ENCODE data around the gene RFX3. TPM values are rescaled to one million over a fixed set of nuclear protein-coding genes. Genes with fewer than 3 reads are reported as not detected.

RFX3 gene
- total RNA-seq, 6 experiments from 2014 or later = 2.8 to 4.2 (median 3.5) TPM

DNA sequence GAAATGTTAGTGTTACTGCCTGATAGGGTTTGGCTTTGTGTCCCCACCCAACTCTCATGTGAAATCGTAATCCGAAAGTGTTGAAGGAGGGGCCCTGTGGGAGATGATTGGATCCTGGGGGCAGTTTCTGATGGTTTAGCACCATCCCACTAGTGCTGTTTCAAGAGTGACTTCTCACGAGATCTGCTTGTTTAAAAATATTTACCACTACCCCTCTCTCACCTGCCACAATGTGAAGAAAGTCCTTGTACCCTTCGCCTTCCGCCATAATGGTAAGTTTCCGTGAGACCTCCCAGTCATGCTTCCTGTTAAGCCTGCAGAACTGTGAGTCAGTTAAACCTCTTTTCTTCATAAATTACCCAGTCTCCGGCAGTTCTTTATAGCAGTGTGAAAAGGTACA is 2.6 kb upstream of the RFX3 start:
- Mint-ChIP-seq H3K36me3 (ENCODE audit: low read depth) (peaks cover 24% of the 10 kb centered on the region; the same call in 1 of the 2 replicates), H3K4me3 (no peak overlapping the region; the same call in 1 of the 2 replicates), H3K4me1 (ENCODE audit: low read depth) (peaks cover 34% of the 10 kb centered on the region), H3K27me3 (ENCODE audit: insufficient read depth) (peaks cover 4% of the 10 kb centered on the region), H3K9me3 (no peaks in the 10 kb centered on the region), H3K27ac (no peak overlapping the region)
- no peak for DNase-seq
- TF ChIP-seq, protein P1, sequence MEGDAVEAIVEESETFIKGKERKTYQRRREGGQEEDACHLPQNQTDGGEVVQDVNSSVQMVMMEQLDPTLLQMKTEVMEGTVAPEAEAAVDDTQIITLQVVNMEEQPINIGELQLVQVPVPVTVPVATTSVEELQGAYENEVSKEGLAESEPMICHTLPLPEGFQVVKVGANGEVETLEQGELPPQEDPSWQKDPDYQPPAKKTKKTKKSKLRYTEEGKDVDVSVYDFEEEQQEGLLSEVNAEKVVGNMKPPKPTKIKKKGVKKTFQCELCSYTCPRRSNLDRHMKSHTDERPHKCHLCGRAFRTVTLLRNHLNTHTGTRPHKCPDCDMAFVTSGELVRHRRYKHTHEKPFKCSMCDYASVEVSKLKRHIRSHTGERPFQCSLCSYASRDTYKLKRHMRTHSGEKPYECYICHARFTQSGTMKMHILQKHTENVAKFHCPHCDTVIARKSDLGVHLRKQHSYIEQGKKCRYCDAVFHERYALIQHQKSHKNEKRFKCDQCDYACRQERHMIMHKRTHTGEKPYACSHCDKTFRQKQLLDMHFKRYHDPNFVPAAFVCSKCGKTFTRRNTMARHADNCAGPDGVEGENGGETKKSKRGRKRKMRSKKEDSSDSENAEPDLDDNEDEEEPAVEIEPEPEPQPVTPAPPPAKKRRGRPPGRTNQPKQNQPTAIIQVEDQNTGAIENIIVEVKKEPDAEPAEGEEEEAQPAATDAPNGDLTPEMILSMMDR (IDR thresholded peaks at IDR 0.05) = no peak

DNA sequence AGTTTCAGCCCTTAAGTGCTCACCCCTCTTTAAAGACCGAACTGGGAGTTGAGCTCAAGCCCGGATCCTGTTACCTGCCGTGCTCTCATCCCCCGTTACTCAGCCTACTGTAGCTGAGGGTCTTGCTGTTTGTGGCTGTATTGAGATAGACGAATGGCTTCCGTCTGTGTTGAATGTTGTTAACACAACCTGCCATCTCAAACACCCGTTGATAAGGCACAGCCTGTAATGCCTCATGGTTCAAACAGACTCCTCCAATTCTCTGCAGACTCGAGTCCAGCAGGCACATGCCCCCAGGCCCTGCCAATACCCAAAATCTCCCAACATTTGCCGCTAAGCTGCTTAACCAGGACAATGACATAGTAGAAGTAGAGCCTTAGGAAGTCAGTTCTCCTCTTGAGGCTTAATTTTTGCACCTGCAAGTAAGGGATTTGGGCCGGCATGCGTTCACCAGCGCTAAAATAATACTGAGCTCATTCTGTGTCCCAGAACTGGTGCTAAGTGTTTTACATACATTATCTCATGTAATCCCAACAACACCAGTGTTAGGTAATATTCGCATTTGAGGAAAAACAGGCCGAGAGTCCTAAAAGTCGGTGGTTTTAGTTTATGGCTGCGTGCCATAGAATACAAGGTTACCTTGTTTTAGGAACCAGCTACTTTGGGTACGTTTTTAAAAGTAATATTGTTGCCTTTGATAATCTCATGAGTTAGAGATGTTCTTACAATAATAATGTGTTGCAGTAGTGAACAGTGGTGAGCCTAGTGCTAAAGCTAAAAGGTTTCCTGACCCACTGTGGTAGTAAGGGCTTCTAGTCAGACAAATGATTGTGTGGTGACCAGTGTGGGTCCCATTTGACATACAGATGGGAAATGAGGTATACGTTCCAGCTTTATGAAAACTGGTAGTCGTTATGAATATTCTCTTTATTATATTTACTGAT is 1.5 kb upstream of the RFX3 start:
- H3K27me3 Mint-ChIP-seq (ENCODE audit: insufficient read depth) = peaks cover 4% of the 10 kb centered on the region; the same call in 1 of the 2 replicates
- TF ChIP-seq, protein P1 (IDR thresholded peaks at IDR 0.05) = no peak
- peaks cover 42% of the 10 kb centered on the region for H3K4me1 Mint-ChIP-seq (ENCODE audit: low read depth)
- H3K27ac Mint-ChIP-seq = peak overlapping the region; percentile 100
- H3K9me3 Mint-ChIP-seq = no peaks in the 10 kb centered on the region
- peak overlapping the region; percentile 96 for H3K4me3 Mint-ChIP-seq
- peaks cover 24% of the 10 kb centered on the region; the same call in 1 of the 2 replicates for H3K36me3 Mint-ChIP-seq (ENCODE audit: low read depth)
- no peak for DNase-seq

- Mint-ChIP-seq H3K4me3 (peak overlapping the region; percentile 96), H3K27ac (peak overlapping the region; percentile 100), H3K9me3 (no peaks in the 10 kb centered on the region), H3K27me3 (ENCODE audit: insufficient read depth) (peaks cover 4% of the 10 kb centered on the region; the same call in 1 of the 2 replicates), H3K4me1 (ENCODE audit: low read depth) (peaks cover 47% of the 10 kb centered on the region), H3K36me3 (ENCODE audit: low read depth) (peaks cover 24% of the 10 kb centered on the region; the same call in 1 of the 2 replicates)
- peak; percentile 75 for DNase-seq
- TF ChIP-seq, protein P1 (IDR thresholded peaks at IDR 0.05) = no peak
These were observed 580 bp upstream of the RFX3 start for GRCh38 chr9:3526165-3526996.

DNA sequence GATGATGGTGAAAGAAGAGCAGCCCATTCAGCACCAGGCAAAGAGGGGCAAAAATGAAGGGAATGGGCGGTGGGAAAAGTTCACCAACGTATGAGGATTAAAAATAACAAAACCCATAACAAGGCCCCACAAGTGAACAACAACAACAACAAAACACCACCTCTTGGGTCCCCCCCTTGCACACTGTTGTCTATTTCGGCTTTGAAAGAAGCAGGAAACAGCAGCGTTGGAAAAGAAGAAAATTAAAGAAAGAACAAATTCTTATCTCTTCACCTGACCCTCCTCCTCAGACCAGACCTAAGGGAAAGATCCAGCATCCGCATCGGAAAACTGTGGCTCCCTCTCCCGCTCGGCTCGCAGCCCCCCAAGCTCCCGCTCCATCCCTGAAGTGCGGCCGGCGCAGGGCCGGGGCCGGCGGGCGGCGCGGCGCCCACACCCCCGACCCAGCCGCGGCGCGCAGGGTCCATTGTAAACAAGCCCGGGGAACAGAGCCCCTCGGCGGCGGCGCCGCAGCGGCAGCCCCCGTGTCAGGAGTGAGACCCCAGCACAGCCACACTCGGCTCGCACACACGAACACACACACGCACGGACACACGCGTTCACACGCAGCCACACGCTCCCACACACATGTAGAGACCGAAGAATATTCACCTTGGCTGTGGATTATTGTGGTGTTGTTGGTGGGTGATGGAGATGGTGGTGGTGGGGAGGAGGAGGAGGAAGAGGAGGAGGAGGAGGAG is 535 bp downstream of the RFX3 start:
- TF ChIP-seq, protein P1 (IDR thresholded peaks at IDR 0.05) = no peak

DNA sequence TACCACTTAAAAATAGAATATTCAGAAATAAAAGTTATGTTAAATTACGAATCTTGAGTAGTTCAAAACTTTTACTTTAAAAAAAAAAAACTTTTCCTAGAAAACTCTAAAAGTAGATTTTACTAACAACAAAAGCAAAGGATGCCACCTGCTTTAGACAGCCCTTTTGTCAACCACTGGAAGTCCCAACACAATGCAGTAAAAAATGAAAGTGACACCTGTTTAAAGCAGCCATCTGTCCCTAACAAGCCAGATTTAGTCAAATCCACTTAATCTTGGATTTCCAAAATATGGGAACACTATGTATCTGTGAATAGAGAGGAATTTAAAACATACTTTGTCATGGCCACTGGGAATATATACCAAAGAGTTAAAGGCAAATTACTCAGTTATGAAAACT is 3.8 kb downstream of the RFX3 start:
- no peak for DNase-seq
- no peak overlapping the region for H3K27ac Mint-ChIP-seq
- TF ChIP-seq, protein P1 (IDR thresholded peaks at IDR 0.05) = no peak
- 0 out of 2 replicates have a peak, but pooled peaks cover 2% of the 10 kb centered on the region for H3K36me3 Mint-ChIP-seq (ENCODE audit: low read depth)
- H3K4me3 Mint-ChIP-seq = no peak overlapping the region
- no peaks in the 10 kb centered on the region for H3K9me3 Mint-ChIP-seq
- H3K4me1 Mint-ChIP-seq (ENCODE audit: low read depth) = peaks cover 34% of the 10 kb centered on the region
- H3K27me3 Mint-ChIP-seq (ENCODE audit: insufficient read depth) = 0 out of 2 replicates have a peak, but pooled peaks cover 4% of the 10 kb centered on the region

More for the DNA sequence above, 535 bp downstream of the RFX3 start:
- peak overlapping the region; percentile 96 for H3K4me3 Mint-ChIP-seq
- peak overlapping the region; percentile 100 for H3K27ac Mint-ChIP-seq
- H3K4me1 Mint-ChIP-seq (ENCODE audit: low read depth) = peaks cover 47% of the 10 kb centered on the region
- no peak for DNase-seq
- peaks cover 24% of the 10 kb centered on the region; the same call in 1 of the 2 replicates for H3K36me3 Mint-ChIP-seq (ENCODE audit: low read depth)
- H3K9me3 Mint-ChIP-seq = no peaks in the 10 kb centered on the region
- peaks cover 4% of the 10 kb centered on the region; the same call in 1 of the 2 replicates for H3K27me3 Mint-ChIP-seq (ENCODE audit: insufficient read depth)
